Measurements from ENCODE around the gene PTGFRN. TPM values are rescaled to one million over a fixed set of nuclear protein-coding genes. Genes with fewer than 3 reads are reported as not detected.

Gene PTGFRN
- polyA plus RNA-seq, 3 donors = 52.4 to 59.8 (median 59.2) TPM

GRCh38 chr1:116991918-116992317 lies 82.2 kb downstream of the PTGFRN start:
- DNase-seq (ENCODE audit: low read depth in 3 of 3, low spot score in 2 of 3) = no peak

GRCh38 chr1:116993286-116993685 lies 83.6 kb downstream of the PTGFRN start:
- DNase-seq (ENCODE audit: low read depth in 3 of 3, low spot score in 2 of 3) = no peak

GRCh38 chr1:116994411-116994810 lies 84.7 kb downstream of the PTGFRN start:
- DNase-seq (ENCODE audit: low read depth in 3 of 3, low spot score in 2 of 3) = no peak

- no peak for DNase-seq (ENCODE audit: low read depth in 3 of 3, low spot score in 2 of 3)
These were observed 87.3 kb downstream of the PTGFRN start for GRCh38 chr1:116997066-116997465.

- DNase-seq (ENCODE audit: low read depth in 3 of 3, low spot score in 2 of 3) = no peak
These were observed 87.9 kb downstream of the PTGFRN start for GRCh38 chr1:116997636-116998035.

GRCh38 chr1:116999596-116999995 lies 89.9 kb downstream of the PTGFRN start:
- DNase-seq (ENCODE audit: low read depth in 3 of 3, low spot score in 2 of 3) = no peak

GRCh38 chr1:117000142-117000541 lies 90.4 kb downstream of the PTGFRN start:
- DNase-seq (ENCODE audit: low read depth in 3 of 3, low spot score in 2 of 3) = no peak

GRCh38 chr1:117001254-117001927 lies 91.7 kb downstream of the PTGFRN start, which contains the start of gene CD101:
TSS of gene CD101 (plus strand) at chr1:117001760. CDS start at chr1:117001818, 58 bp downstream.
- no peak for DNase-seq (ENCODE audit: low read depth in 3 of 3, low spot score in 2 of 3)

GRCh38 chr1:117003223-117003875 lies 93.6 kb downstream of the PTGFRN start:
- no peak for DNase-seq (ENCODE audit: low read depth in 3 of 3, low spot score in 2 of 3)

GRCh38 chr1:117007719-117008013 lies 98.0 kb downstream of the PTGFRN start:
- no peak for DNase-seq (ENCODE audit: low read depth in 3 of 3, low spot score in 2 of 3)

- DNase-seq (ENCODE audit: low read depth in 3 of 3, low spot score in 2 of 3) = no peak
These were observed 98.9 kb downstream of the PTGFRN start for GRCh38 chr1:117008656-117009055.

- DNase-seq (ENCODE audit: low read depth in 3 of 3, low spot score in 2 of 3) = no peak
These were observed 99.4 kb downstream of the PTGFRN start for GRCh38 chr1:117009132-117009531.

- no peak for DNase-seq (ENCODE audit: low read depth in 3 of 3, low spot score in 2 of 3)
These were observed 100.7 kb downstream of the PTGFRN start for GRCh38 chr1:117010310-117010969.

- no peak for DNase-seq (ENCODE audit: low read depth in 3 of 3, low spot score in 2 of 3)
These were observed 101.6 kb downstream of the PTGFRN start for GRCh38 chr1:117011334-117011733.

- peak; percentile 8 to 41 (median 31) for DNase-seq (ENCODE audit: low read depth in 3 of 3, low spot score in 2 of 3)
These were observed 103.7 kb downstream of the PTGFRN start for GRCh38 chr1:117013309-117013858.

GRCh38 chr1:117014209-117014608 lies 104.5 kb downstream of the PTGFRN start:
- no peak for DNase-seq (ENCODE audit: low read depth in 3 of 3, low spot score in 2 of 3)

GRCh38 chr1:117015724-117016123 lies 106.0 kb downstream of the PTGFRN start:
- no peak for DNase-seq (ENCODE audit: low read depth in 3 of 3, low spot score in 2 of 3)

GRCh38 chr1:117017062-117017461 lies 107.3 kb downstream of the PTGFRN start:
- no peak for DNase-seq (ENCODE audit: low read depth in 3 of 3, low spot score in 2 of 3)

GRCh38 chr1:117017648-117018047 lies 107.9 kb downstream of the PTGFRN start:
- no peak for DNase-seq (ENCODE audit: low read depth in 3 of 3, low spot score in 2 of 3)

- no peak for DNase-seq (ENCODE audit: low read depth in 3 of 3, low spot score in 2 of 3)
These were observed 110.9 kb downstream of the PTGFRN start for GRCh38 chr1:117020526-117021156.

- no peak for DNase-seq (ENCODE audit: low read depth in 3 of 3, low spot score in 2 of 3)
These were observed 112.4 kb downstream of the PTGFRN start for GRCh38 chr1:117022114-117022513.
